GM19043 (cell line): Measurements from ENCODE around the gene ZDHHC12.

Experiments used
- ATAC-seq: cut with Tn5 transposase; IDR thresholded peaks from one replicate; pipeline ENCODE4 v1.9.1; 2021; ENCODE audit warnings: low read depth; ENCODE audit not compliant: unreplicated experiment

The ZDHHC12 gene

GRCh38 chr9:128731093-128731492 is 7.2 kb upstream of the ZDHHC12 start:
- ATAC-seq = no peak

DNA sequence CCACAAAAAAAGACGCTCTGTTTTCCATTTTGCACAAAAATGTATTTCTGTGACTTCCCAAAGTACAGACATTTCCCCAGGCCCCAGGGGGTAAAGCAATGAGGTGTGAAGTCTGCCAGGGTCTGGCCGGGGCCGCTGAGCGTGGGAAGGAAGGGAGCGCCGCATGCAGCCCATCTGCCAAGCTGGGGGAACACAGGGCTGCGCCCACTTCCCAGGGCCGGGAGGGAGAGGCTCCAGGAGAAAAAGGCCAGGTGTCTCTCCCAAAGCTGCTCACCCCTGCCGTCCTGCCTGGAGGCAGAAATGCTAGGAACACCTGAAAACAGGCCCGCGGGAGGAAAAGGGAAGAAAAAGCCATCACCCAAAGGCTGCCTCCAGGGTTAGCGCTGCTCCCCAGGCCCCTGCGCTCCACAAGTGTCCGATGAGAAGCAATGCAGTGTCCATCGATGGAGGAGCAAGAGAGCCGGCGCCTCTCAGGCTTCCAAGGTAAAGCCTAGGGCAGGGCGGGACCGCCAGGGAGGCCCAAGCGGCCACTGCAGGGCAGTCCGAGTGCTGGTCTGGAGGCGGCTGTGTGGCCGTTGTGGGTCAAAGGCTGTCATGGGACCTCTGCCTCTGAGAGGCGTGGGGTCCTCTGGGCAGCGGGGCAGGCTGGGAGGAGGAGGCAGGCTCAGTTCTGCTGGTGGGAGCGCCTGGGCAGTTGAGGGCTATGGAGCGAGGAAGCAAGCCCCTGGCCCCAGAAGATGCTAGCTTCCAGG is 6.0 kb upstream of the ZDHHC12 start:
- no peak for ATAC-seq

GRCh38 chr9:128729302-128729701 is 5.4 kb upstream of the ZDHHC12 start:
- ATAC-seq = no peak

DNA sequence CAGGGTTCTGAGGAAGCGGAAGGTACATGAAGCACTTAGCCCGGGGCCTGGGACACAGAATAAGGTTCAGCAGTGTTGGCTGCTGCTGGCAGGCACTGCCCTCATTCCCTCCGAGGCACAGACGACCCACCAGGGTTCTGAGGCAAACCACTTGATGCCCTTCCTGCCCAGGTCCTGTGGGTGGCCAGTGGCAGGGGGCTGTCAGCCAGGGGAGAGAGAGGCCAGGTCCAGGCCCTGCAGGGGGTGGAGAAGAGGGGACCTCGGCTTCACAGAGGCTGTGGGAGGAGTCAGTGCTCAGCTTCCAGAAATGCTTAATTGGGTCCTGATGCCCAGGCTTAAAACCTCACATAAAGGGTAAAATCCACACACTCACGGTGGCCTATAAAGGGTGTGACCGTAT is 4.4 kb upstream of the ZDHHC12 start:
- ATAC-seq = no peak

- ATAC-seq = no peak
Observed at GRCh38 chr9:128727640-128728248, 3.8 kb upstream of the ZDHHC12 start.

GRCh38 chr9:128724744-128725211 is 851 bp upstream of the ZDHHC12 start:
- ATAC-seq = no peak

DNA sequence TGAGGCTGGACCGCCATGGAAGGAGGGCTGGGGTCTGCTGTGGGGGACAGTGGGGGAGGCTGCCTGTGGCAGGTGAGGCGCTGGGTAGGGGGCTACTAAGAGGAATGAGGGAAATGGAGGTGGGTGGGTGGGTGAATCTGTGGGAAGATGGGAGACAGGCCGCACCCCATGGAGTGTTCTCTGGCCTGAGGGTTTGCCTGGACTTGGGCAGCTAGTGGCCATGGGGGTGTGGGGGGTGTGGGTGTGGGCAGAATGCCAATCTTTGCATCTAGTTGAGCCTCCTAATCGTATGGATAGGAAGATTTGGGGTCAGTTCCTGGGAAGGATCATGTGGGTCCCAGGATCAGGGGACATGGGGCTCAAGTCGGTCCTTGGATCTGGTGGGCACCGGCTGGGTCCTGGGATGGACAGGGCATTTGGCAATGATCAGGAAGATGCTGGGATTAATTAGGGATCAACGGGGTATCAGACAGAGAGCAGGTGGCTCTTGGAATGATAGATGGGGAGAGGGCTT is 518 bp downstream of the ZDHHC12 start:
- no peak for ATAC-seq

GRCh38 chr9:128722380-128723351 is 1.3 kb downstream of the ZDHHC12 start:
- no peak for ATAC-seq

DNA sequence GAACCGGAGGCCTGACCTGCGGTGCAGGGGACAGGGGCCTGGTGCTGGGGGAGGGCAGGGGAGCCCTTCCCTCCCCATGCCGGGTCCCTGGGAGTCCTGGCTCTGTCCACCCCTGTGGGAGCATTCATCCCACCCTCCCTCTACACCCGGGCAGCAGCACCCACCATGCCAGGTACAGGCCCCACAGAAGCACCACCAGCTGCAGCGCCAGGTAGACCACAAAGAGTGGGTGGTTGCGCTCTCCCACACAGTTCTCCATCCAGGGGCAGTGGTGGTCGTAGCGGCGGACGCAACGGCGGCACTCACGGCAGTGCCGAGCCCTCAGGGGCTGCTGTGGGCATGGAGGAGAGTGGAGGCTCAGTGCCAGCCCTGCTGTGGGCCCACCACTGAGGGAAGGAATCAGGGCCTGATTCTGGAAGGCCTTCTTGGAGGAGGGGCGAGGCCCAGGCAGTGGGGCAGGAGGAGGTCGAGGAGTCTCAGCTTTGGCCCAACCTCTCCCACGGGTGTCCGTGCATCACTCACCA is 2.4 kb downstream of the ZDHHC12 start:
- ATAC-seq = no peak

DNA sequence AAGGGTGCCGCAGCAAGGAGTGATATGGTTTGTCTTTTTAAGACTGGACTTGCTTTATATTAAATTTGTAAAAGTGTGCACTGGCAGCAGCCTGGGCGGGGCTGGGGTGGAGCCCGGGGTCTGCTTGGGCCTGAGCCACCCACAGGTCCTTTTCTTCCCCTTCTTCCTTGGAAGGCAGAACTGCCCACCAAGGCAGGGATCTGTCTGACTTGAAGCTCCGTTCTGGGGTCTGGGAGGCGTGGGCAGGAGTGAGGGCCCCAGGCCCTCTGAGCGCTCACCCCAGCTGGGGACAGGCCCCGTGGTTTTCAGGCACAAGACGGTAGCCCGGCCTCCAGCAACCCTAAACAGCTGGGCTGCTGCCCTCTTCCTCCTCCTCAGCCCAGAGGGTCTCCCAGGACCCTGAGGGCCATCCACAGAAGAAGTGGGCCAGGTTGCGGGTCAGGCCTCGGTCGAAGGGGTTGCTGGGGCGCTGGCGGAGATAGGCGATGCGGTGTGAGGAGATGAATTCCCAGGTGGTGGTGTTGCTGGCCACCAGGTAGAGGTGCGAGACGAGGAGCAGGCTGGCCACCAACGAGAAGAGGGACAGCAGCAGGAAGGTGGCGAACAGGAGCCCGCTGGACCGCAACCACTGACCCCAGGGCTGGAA is 3.0 kb downstream of the ZDHHC12 start:
- no peak for ATAC-seq

- no peak for ATAC-seq
Observed at GRCh38 chr9:128719919-128720605, 3.9 kb downstream of the ZDHHC12 start.

GRCh38 chr9:128718475-128718874 is 5.5 kb downstream of the ZDHHC12 start:
- ATAC-seq = no peak

- no peak for ATAC-seq
Observed at GRCh38 chr9:128718047-128718446, 5.9 kb downstream of the ZDHHC12 start.

DNA sequence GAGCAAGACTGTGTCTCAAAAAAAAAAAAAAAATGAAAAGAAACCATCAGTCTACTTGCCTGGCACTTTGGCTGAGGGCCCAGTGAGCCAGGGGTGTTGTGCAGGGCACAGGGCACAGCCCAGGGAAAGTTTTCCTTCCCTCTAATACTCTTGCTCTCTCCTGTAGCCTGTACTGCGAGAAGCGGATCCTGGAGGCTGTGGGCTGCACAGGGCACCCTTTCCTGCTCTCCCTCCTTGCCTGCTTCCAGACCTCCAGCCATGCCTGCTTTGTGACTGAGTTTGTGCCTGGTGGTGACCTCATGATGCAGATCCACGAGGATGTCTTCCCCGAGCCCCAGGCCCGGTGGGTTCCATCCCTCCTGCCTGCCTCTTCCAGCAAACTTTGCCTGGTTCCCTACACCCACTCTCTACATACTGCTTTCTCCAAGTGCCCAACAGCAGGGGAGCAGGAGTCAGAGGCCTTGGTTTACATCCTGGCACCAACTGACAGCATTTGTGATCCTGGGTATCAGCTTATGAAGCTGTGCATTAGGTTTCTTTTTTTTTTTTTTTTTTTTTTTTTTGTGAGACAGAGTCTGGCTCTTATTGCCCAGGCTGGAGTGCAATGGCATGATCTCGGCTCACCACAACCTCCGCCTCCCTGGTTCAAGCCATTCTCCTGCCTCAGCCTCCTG is 7.2 kb downstream of the ZDHHC12 start:
- ATAC-seq = no peak

DNA sequence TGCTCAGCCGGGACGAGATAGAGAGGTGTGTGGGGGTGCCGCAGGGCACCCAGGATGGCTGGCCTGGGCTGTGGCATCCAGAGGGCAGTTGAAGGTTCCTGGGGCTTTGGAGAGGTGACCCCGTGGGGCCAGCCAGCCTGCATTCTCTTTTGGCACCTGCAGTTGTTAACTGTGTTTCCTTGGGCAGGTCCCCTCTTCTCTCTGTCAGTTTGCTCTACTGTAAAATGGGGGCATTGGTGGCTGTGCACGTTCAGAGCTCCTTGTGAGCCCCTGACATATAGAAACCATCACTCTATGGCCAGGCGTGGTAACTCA is 8.5 kb downstream of the ZDHHC12 start:
- no peak for ATAC-seq

- ATAC-seq = no peak
Observed at GRCh38 chr9:128714586-128715435, 9.1 kb downstream of the ZDHHC12 start.

DNA sequence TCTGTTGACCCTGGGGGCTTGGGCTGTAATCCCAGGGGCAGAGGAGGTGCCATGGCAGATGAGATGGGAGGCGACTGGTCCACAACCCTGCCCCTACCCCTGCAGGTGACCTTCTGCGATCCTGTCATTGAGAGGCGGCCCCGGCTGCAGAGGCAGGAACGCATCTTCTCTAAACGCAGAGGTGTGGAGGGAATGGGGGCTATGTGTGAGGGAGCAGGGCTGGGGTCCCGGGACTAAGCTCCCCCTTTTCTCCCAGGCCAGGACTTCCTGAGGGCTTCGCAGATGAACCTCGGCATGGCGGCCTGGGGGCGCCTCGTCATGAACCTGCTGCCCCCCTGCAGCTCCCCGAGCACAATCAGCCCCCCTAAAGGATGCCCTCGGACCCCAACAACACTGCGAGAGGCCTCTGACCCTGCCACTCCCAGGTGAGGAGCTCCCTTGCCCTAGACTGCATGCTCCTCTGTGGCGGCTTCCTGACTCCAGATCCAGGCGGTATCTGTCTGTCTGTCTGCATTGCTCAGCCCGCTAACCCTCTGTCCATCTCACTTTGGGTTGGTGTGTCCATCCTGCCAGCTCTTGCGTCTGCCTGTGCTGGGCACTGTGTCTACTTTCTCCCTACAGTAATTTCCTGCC is 9.9 kb downstream of the ZDHHC12 start:
- no peak for ATAC-seq

DNA sequence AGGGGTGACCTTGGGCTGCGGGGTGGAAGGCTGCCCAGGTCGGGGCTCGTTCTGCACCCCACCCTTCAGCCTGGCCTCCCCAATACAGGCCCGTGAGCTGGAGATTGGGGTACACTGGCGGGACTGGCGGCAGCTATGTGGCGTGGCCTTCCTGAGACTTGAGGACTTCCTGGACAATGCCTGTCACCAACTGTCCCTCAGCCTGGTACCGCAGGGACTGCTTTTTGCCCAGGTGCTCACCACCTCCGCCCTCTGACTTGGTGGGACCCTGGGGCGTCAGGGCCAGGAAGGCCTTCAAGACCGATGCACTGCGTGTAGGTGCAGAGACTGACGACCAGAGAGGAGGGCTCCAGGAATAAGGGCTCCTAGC is 10.5 kb downstream of the ZDHHC12 start:
- no peak for ATAC-seq
